B cell (primary cell): ENCODE results near the gene SLC25A10. TPM values are rescaled to one million over a fixed set of nuclear protein-coding genes. Genes with fewer than 3 reads are reported as not detected.

ENCODE experiments used
- ATAC-seq: fragments of 200-7000 bp; cut with Tn5 transposase; one replicate; pipeline ENCODE4 v1.10.0; 2021; ENCODE audit warnings: low read depth, mild to moderate bottlenecking, moderate number of reproducible peaks, moderate library complexity
- CTCF ChIA-PET: fragments of 350-600 bp; sonication (Branson Sonifier 250); formaldehyde crosslinking; loops from one replicate; lab custom pipeline; 2021; ENCODE audit warnings: antibody characterized with exemption, inconsistent platforms; lab: Charles Lee
- POLR2A ChIA-PET: fragments of 350-600 bp; sonication (Branson Sonifier 250); formaldehyde crosslinking; loops from one replicate; lab custom pipeline; 2021; ENCODE audit warnings: antibody characterized with exemption; lab: Charles Lee
- DNase-seq: peaks from one replicate; pipeline ENCODE4 v3.0.0; 2013
- H2AFZ ChIP-seq: 2 replicates; pipeline ENCODE4 v1.6.1; 2012; ENCODE audit warnings: mild to moderate bottlenecking, low read depth, low read length; ENCODE audit not compliant: insufficient read depth, poor library complexity, severe bottlenecking
- H3K27ac ChIP-seq, 2 donors: 1 replicate in 1 of 2; 2 replicates in 1 of 2; pipeline ENCODE4 v1.5.1; 2012 to 2013; ENCODE audit warnings: low read length in 2 of 2, mild to moderate bottlenecking in 2 of 2, moderate library complexity in 1 of 2
- H3K27me3 ChIP-seq, 4 experiments: fragments of 200-600 bp in 1 of 4; sonication (generic) in 1 of 4; replicated peaks in 1 of 4; 1 replicate in 2 of 4; 2 replicates in 2 of 4; pipeline versions ENCODE4 v1.6.1 to v1.7.0; 2013 to 2016; ENCODE audit warnings: low read length in 3 of 4, mild to moderate bottlenecking in 2 of 4, mixed read lengths in 1 of 4, moderate library complexity in 1 of 4; ENCODE audit not compliant: insufficient read depth in 4 of 4, control insufficient read depth in 3 of 4; ENCODE audit errors: control extremely low read depth in 1 of 4
- H3K36me3 ChIP-seq, 2 experiments: replicated peaks in 1 of 2; 1 replicate in 1 of 2; 2 replicates in 1 of 2; pipeline versions ENCODE4 v1.6.1 to v1.7.1; 2013; ENCODE audit warnings: low read length in 1 of 2; ENCODE audit not compliant: insufficient read depth in 2 of 2, control insufficient read depth in 1 of 2; ENCODE audit errors: control extremely low read depth in 1 of 2, extremely low read depth in 1 of 2
- H3K4me1 ChIP-seq, 2 donors: fragments of 200-600 bp in 1 of 2; sonication (generic) in 1 of 2; 1 replicate in 1 of 2; 2 replicates in 1 of 2; pipeline versions ENCODE4 v1.5.1 to v1.6.1; 2013 to 2017; ENCODE audit warnings: low read length in 2 of 2; ENCODE audit not compliant: control insufficient read depth in 2 of 2, insufficient read depth in 2 of 2
- H3K4me2 ChIP-seq: replicated peaks from 2 replicates; pipeline ENCODE3; 2012; ENCODE audit warnings: mild to moderate bottlenecking, low read depth, low read length; ENCODE audit not compliant: poor library complexity, severe bottlenecking
- H3K4me3 ChIP-seq, 5 experiments: fragments of 200-600 bp in 1 of 5; sonication (generic) in 1 of 5; 1 replicate in 3 of 5; 2 replicates in 2 of 5; pipeline versions ENCODE4 v1.5.1 to v1.7.0; 2011 to 2016; ENCODE audit warnings: low read length in 4 of 5, mild to moderate bottlenecking in 4 of 5, low read depth in 2 of 5, control low read depth in 1 of 5, moderate library complexity in 1 of 5; ENCODE audit not compliant: insufficient read depth in 1 of 5; ENCODE audit errors: control extremely low read depth in 1 of 5, extremely low read depth in 1 of 5
- H3K79me2 ChIP-seq: fragments of 200-600 bp; sonication (generic); one replicate; pipeline ENCODE4 v1.6.0; 2016; ENCODE audit warnings: low read length; ENCODE audit not compliant: control insufficient read depth, insufficient read depth
- H3K9ac ChIP-seq: fragments of 200-600 bp; sonication (generic); 2 replicates; pipeline ENCODE4 v1.6.1; 2017; ENCODE audit warnings: mild to moderate bottlenecking, low read length, moderate library complexity
- H3K9me3 ChIP-seq, 3 donors: one replicate each; pipeline versions ENCODE4 v1.6.1 to v1.7.1; 2013; ENCODE audit warnings: low read length in 2 of 3; ENCODE audit not compliant: control insufficient read depth in 2 of 3, insufficient read depth in 1 of 3; ENCODE audit errors: control extremely low read depth in 1 of 3
- H4K20me1 ChIP-seq: 2 replicates; pipeline ENCODE4 v1.6.0; 2012; ENCODE audit warnings: mild to moderate bottlenecking, low read length; ENCODE audit not compliant: insufficient read depth, control insufficient read depth, poor library complexity, severe bottlenecking
- H3K27ac Mint-ChIP-seq: one replicate; pipeline ENCODE4 v1.8.0; 2021; ENCODE audit warnings: mixed read lengths
- H3K27me3 Mint-ChIP-seq: one replicate; pipeline ENCODE4 v1.8.0; 2021; ENCODE audit warnings: mixed read lengths
- H3K4me1 Mint-ChIP-seq: one replicate; pipeline ENCODE4 v1.8.0; 2021; ENCODE audit warnings: mixed read lengths
- H3K4me3 Mint-ChIP-seq: one replicate; pipeline ENCODE4 v1.8.0; 2021; ENCODE audit warnings: mixed read lengths
- H3K9me3 Mint-ChIP-seq: one replicate; pipeline ENCODE4 v1.8.0; 2022; ENCODE audit warnings: mixed read lengths; ENCODE audit not compliant: insufficient read depth
- CTCF ChIP-seq: fragments of 200-600 bp; IDR thresholded peaks from one replicate; pipeline ENCODE4 v1.8.0; 2022; ENCODE audit warnings: antibody characterized with exemption, mild to moderate bottlenecking
- EZH2 ChIP-seq: IDR thresholded peaks from 2 replicates; pipeline ENCODE4 v1.6.1; 2012; ENCODE audit warnings: borderline replicate concordance, low read depth, mild to moderate bottlenecking, moderate library complexity, low read length; ENCODE audit not compliant: insufficient read depth, poor library complexity, severe bottlenecking
- WGBS: methylation state at CpG from one replicate; pipeline ENCODE4 v1.1.5; 2013; ENCODE audit warnings: missing lambda C conversion rate; ENCODE audit not compliant: insufficient coverage; 5-methylcytosine and 5-hydroxymethylcytosine counted together
- intact Hi-C: fragments of 100-400 bp; cut with micrococcal nuclease; formaldehyde crosslinking; loops from one replicate; pipeline ENCODE4 v1.10.0; 2022
- polyA plus RNA-seq: library from polyadenylated mRNA; depleted of rRNA; stranded (reverse); fragments of >200 nt; gene quantifications from 2 replicates; pipeline ENCODE4 v1.2.3, GENCODE V29; 2012
- total RNA-seq, 2 donors: library from RNA; stranded (reverse); fragments of 120-200 nt in 1 of 2; gene quantifications; 1 replicate in 1 of 2; 2 replicates in 1 of 2; pipeline versions ENCODE4 v1.2.3 to v1.2.4, GENCODE V29; 2013 to 2022

Gene SLC25A10
- total and polyA plus RNA-seq, 2 donors (not counting 1 experiment from before 2014, with no cell fraction given) = 3.9 to 5.0 TPM

GRCh38 chr17:81697261-81698044, 14.6 kb upstream of the SLC25A10 start:
- Histone ChIP-seq H2AFZ (no peak overlapping the region), H3K9me3 (no peaks in the 10 kb centered on the region), H3K4me3 (no peak overlapping the region), H3K9ac (no peak overlapping the region), H3K79me2 (peaks cover 44% of the 10 kb centered on the region), H3K4me2 (no peak overlapping the region), H3K36me3 (peaks cover 0 to 57% of the 10 kb centered on the region in 2 experiments), H3K27me3 (no peaks in the 10 kb centered on the region), H3K27ac (no peak overlapping the region), H4K20me1 (peaks cover 43% of the 10 kb centered on the region), H3K4me1 (peaks cover 13 to 16% of the 10 kb centered on the region in 2 donors)
- ATAC-seq (no peak), DNase-seq (no peak)
- Mint-ChIP-seq H3K27me3 (no peaks in the 10 kb centered on the region), H3K4me1 (peaks cover 14% of the 10 kb centered on the region), H3K27ac (no peak overlapping the region), H3K9me3 (no peaks in the 10 kb centered on the region), H3K4me3 (no peak overlapping the region)
- intact Hi-C loops = no loop called here
- ChIA-PET POLR2A (no interaction called here), CTCF (no interaction called here)
- 97% methylated on average over 20 of the region's 25 CpGs for WGBS
- no peak for TF ChIP-seq EZH2
- no peak for TF ChIP-seq CTCF
